A673 (cell line): ENCODE data around the gene ACOX3. TPM values are rescaled to one million over a fixed set of nuclear protein-coding genes. Genes with fewer than 3 reads are reported as not detected.
"Not testable (repeated sequence)": the region's sequence is repeated elsewhere in the genome, so short reads cannot be mapped to it uniquely, and the experiment has no call there.

Experiments used
- BruUV-seq: library from RNA; stranded (reverse); fragments of 400-500 nt; replicated peaks from 2 replicates; lab custom pipeline; 2021; lab: Mats Ljungman, UMichigan
- CTCF ChIA-PET: fragments of 300-600 bp; sonication (Branson Sonifier 250); formaldehyde crosslinking; loops from one replicate; lab custom pipeline; 2022; ENCODE audit warnings: antibody characterized with exemption; lab: Charles Lee
- POLR2A ChIA-PET: fragments of 300-600 bp; sonication (Branson Sonifier 250); formaldehyde crosslinking; loops from one replicate; lab custom pipeline; 2022; ENCODE audit warnings: antibody characterized with exemption; ENCODE audit not compliant: low non-redundant PET; lab: Charles Lee
- DNase-seq: peaks from one replicate; pipeline ENCODE4 v3.0.0-alpha.2; 2015; ENCODE audit warnings: low spot score
- H3K27ac ChIP-seq: fragments of 200-600 bp; sonication (generic); 2 replicates; pipeline ENCODE4 v1.5.1; 2016; ENCODE audit warnings: mixed run types, low read depth, mild to moderate bottlenecking, mixed read lengths, antibody characterized with exemption, low read length; ENCODE audit not compliant: poor library complexity, severe bottlenecking
- H3K27me3 ChIP-seq: fragments of 200-600 bp; sonication (generic); replicated peaks from 2 replicates; pipeline ENCODE4 v1.6.1; 2017; ENCODE audit warnings: mixed run types, low read depth, mild to moderate bottlenecking, mixed read lengths, antibody characterized with exemption, low read length; ENCODE audit not compliant: insufficient read depth, poor library complexity
- H3K36me3 ChIP-seq: fragments of 200-600 bp; sonication (generic); 2 replicates; pipeline ENCODE4 v1.6.1; 2016; ENCODE audit warnings: mixed run types, mild to moderate bottlenecking, mixed read lengths, antibody characterized with exemption, low read length; ENCODE audit not compliant: insufficient read depth, poor library complexity, severe bottlenecking
- H3K4me1 ChIP-seq: fragments of 200-600 bp; sonication (generic); 2 replicates; pipeline ENCODE4 v1.6.1; 2017; ENCODE audit warnings: mixed run types, mild to moderate bottlenecking, mixed read lengths, antibody characterized with exemption, low read length; ENCODE audit not compliant: insufficient read depth, poor library complexity, severe bottlenecking
- H3K4me3 ChIP-seq: fragments of 200-600 bp; sonication (generic); 2 replicates; pipeline ENCODE4 v1.5.1; 2016; ENCODE audit warnings: low read depth, mixed run types, mild to moderate bottlenecking, mixed read lengths, low read length; ENCODE audit not compliant: poor library complexity, severe bottlenecking
- H3K9me3 ChIP-seq: fragments of 200-600 bp; sonication (generic); 2 replicates; pipeline ENCODE4 v1.6.1; 2016; ENCODE audit warnings: mixed run types, low read depth, mild to moderate bottlenecking, mixed read lengths, antibody characterized with exemption, low read length; ENCODE audit not compliant: poor library complexity, severe bottlenecking
- EZH2 ChIP-seq: fragments of 200-600 bp; sonication (generic); IDR thresholded peaks from 2 replicates; pipeline ENCODE4 v1.6.1; 2017; ENCODE audit warnings: borderline replicate concordance, low read depth, mild to moderate bottlenecking, mixed read lengths, antibody characterized with exemption, low read length; ENCODE audit not compliant: poor library complexity, severe bottlenecking
- intact Hi-C: fragments of 100-400 bp; cut with micrococcal nuclease; formaldehyde crosslinking; loops from one replicate; pipeline ENCODE4 v1.10.0; 2022; ENCODE audit not compliant: unreplicated experiment
- total RNA-seq: library from RNA; stranded (reverse); gene quantifications from 2 replicates; pipeline ENCODE4 v1.2.3, GENCODE V29; 2021
- TF ChIP-seq, protein P1 (sequence below): fragments of 300-800, 200-600 bp; sonication (generic); conservative IDR thresholded peaks from 2 replicates; pipeline ENCODE4 v1.5.1; 2017; ENCODE audit warnings: low read depth, mild to moderate bottlenecking, antibody characterized with exemption, low read length, moderate library complexity, mixed read lengths

The ACOX3 gene
- total RNA-seq, 1 experiment from 2014 or later = 14.3 TPM

DNA sequence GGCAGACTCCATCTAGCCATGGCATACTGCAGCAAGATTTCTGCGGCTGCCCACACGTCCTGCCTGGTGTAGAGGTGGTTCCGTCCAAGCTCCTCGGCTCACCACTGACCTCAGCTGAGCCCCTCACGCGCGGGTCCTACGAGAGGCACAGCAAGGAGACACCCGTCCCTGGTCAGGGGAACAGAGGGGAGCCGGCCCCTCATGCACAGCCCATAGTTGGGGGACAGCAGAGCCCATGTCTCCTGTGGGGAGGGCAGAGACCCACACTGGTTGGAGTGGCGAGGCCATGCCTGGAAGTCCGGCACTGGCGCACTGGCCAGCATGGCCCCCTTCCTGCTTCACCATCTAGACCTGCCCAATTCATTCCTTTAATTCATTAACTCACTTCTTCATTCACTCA lies 90.2 kb downstream of the ACOX3 start:
- peaks cover 8% of the 10 kb centered on the region for H3K27me3 ChIP-seq
- H3K4me3 ChIP-seq = no peak overlapping the region
- no TSS peak for BruUV-seq
- H3K9me3 ChIP-seq = no peaks in the 10 kb centered on the region
- intact Hi-C loops = no loop called here
- ChIA-PET CTCF (no interaction called here), POLR2A (no interaction called here)
- no peak for DNase-seq
- H3K4me1 ChIP-seq = no peaks in the 10 kb centered on the region
- TF ChIP-seq, protein P1, sequence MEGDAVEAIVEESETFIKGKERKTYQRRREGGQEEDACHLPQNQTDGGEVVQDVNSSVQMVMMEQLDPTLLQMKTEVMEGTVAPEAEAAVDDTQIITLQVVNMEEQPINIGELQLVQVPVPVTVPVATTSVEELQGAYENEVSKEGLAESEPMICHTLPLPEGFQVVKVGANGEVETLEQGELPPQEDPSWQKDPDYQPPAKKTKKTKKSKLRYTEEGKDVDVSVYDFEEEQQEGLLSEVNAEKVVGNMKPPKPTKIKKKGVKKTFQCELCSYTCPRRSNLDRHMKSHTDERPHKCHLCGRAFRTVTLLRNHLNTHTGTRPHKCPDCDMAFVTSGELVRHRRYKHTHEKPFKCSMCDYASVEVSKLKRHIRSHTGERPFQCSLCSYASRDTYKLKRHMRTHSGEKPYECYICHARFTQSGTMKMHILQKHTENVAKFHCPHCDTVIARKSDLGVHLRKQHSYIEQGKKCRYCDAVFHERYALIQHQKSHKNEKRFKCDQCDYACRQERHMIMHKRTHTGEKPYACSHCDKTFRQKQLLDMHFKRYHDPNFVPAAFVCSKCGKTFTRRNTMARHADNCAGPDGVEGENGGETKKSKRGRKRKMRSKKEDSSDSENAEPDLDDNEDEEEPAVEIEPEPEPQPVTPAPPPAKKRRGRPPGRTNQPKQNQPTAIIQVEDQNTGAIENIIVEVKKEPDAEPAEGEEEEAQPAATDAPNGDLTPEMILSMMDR = no peak
- no peak for TF ChIP-seq EZH2
- H3K36me3 ChIP-seq = no peaks in the 10 kb centered on the region
- no peak overlapping the region for H3K27ac ChIP-seq

DNA sequence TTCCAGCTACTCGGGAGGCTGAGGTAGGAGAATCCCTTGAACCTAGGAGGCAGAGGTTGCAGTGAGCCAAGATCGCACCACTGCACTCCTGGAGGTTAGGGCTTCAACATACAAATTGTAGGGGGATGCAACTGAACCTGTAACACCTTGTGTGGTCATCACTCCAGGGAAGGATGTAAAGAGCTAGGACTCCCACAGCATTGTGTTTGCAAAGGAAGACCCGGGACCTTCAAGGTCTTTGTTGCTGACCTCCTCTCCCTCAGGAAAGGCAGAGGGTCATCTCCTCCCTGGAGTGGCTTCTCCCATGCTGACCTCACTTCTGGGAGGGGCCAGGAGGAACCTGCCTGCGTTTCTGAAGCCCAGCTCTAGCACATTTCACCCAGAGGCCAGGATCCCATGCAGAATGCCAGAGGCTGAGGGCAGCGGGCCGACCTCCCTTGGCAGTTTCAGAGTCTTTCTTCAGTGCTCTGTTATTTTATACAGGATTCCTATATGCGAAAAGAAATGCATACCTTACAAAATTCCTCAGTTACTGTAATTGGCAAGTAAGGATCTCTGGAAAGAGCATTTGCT lies 90.8 kb downstream of the ACOX3 start:
- Histone ChIP-seq H3K27ac (no peak overlapping the region), H3K4me3 (no peak overlapping the region), H3K4me1 (no peaks in the 10 kb centered on the region), H3K36me3 (no peaks in the 10 kb centered on the region), H3K9me3 (no peaks in the 10 kb centered on the region), H3K27me3 (peaks cover 8% of the 10 kb centered on the region)
- DNase-seq = no peak
- TF ChIP-seq, protein P1 = no peak
- no peak for TF ChIP-seq EZH2
- POLR2A ChIA-PET = no interaction called here
- intact Hi-C loops = no loop called here
- CTCF ChIA-PET = no interaction called here
- no TSS peak for BruUV-seq

DNA sequence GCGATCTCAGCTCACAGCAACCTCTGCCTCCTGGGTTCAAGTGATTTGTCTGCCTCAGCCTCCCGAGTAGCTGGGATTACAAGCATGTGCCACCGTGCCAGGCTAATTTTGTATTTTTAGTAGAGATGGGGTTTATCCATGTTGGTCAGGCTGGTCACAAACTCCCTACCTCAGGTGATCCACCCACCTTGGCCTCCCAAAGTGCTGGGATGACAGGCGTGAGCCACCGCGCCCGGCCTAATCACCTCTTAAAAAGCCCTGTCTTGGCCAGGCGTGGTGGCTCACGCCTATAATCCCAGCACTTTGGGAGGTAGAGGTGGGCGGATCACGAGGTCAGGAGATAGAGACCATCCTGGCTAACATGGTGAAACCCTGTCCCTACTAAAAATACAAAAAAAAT lies 91.3 kb downstream of the ACOX3 start:
- BruUV-seq, intact Hi-C loops, POLR2A ChIA-PET, DNase-seq, H3K27ac ChIP-seq, H3K4me1 ChIP-seq, CTCF ChIA-PET, H3K4me3 ChIP-seq, H3K36me3 ChIP-seq, H3K27me3 ChIP-seq, H3K9me3 ChIP-seq: not testable (repeated sequence)

DNA sequence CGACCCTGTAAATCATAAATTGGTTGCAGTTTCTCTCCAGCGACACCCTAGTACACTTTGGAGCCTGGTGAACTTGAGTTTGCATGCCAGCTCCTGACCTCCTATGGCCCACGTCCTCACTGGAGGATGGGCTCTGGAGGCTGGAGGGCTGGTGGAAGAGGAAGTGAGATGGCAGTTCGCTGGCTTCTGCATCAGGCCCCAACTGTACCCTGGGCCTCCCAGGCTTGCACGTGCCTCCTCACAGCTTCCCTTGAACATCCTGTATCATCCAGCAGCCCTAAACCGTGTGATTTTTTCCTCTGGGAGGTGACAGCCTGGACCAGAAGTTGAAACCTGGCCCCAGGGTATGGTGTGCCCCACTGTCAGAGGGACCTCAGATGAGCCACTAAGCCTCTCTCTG lies 92.5 kb downstream of the ACOX3 start:
- TF ChIP-seq, protein P1 = no peak
- TF ChIP-seq EZH2 = no peak
- POLR2A ChIA-PET = no interaction called here
- CTCF ChIA-PET = no interaction called here

More for the DNA sequence above, 92.5 kb downstream of the ACOX3 start:
- Histone ChIP-seq H3K9me3 (no peaks in the 10 kb centered on the region), H3K27me3 (peaks cover 8% of the 10 kb centered on the region), H3K27ac (no peak overlapping the region), H3K4me3 (no peak overlapping the region), H3K4me1 (no peaks in the 10 kb centered on the region), H3K36me3 (no peaks in the 10 kb centered on the region)
- no peak for DNase-seq
- intact Hi-C loops = no loop called here
- no TSS peak for BruUV-seq
